Measurements from ENCODE around the gene CCR5AS.
A peak's percentile ranks its signal among the peaks of the same experiment; 100 is the strongest.
"Not testable (repeated sequence)": the region's sequence is repeated elsewhere in the genome, so short reads cannot be mapped to it uniquely, and the experiment has no call there.

The CCR5AS gene

GRCh38 chr3:46406788-46407611 lies at the start of gene CCR5AS, which contains the start of gene CCRL2:
TSS of gene CCR5AS (minus strand) at chr3:46407066.
TSS of gene CCRL2 (plus strand) at chr3:46407259. CDS start at chr3:46408080, 821 bp downstream.
- DNase-seq: no peak

- no peak for DNase-seq
Observed at GRCh38 chr3:46456118-46456517, 49.3 kb upstream of the CCR5AS start.

GRCh38 chr3:46455231-46456115 lies 48.6 kb upstream of the CCR5AS start:
- no peak for DNase-seq

DNA sequence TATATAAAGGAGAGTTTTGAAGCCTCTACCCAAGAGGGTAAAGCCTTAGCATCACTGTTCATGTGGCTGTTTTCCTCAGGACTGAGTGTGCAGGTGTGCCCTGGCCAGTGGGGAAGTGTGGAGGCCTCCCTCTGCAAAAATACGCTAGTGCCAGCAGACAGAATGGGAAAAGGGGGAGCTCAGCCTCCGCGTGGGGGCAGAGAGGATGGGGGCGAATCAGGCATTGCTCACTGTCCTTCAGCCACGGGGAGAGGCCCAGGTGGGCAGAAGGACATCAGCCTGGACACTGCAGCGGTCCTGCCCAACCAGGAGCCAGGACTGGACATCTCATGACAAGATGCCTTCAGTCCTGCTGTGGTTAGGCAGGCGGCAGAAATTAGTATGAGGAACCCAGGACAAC lies 47.7 kb upstream of the CCR5AS start:
- no peak for DNase-seq

GRCh38 chr3:46454209-46454595 lies 47.3 kb upstream of the CCR5AS start:
- DNase-seq: no peak

DNA sequence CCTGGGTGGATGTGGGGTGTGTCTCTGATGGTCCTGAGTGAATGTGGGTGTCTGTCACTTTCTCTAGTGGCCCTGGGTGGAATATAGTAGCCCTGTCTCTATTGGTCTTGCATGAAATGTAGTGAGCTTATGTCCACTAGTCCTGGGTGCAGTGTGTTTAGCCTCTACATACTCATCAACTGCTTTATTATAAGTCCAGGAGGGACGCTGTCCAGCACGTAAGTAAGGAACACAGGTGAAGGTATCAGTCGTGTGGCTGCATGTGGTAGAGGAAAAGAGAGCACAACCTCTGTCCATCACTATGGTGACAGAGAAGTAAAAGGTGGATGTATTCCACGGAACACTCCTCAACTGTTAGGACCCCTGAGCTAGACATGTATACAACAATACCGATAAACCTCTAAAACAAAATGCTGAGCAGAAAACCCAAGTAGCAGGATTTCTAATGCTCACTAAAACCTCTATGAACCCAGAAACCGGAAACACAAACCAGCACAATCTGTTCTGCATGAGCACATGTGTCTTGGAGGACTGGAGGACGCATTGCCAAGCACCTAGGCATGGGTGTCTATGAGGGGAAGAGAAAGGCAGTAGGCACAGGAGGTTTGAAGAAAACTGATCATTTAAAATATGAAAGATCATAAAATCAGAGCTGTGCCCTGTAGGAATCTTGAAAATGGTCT lies 46.8 kb upstream of the CCR5AS start:
- DNase-seq: no peak

GRCh38 chr3:46449755-46450552 lies 43.1 kb upstream of the CCR5AS start:
- DNase-seq: no peak

- DNase-seq: no peak
Observed at GRCh38 chr3:46448721-46449120, 41.9 kb upstream of the CCR5AS start.

DNA sequence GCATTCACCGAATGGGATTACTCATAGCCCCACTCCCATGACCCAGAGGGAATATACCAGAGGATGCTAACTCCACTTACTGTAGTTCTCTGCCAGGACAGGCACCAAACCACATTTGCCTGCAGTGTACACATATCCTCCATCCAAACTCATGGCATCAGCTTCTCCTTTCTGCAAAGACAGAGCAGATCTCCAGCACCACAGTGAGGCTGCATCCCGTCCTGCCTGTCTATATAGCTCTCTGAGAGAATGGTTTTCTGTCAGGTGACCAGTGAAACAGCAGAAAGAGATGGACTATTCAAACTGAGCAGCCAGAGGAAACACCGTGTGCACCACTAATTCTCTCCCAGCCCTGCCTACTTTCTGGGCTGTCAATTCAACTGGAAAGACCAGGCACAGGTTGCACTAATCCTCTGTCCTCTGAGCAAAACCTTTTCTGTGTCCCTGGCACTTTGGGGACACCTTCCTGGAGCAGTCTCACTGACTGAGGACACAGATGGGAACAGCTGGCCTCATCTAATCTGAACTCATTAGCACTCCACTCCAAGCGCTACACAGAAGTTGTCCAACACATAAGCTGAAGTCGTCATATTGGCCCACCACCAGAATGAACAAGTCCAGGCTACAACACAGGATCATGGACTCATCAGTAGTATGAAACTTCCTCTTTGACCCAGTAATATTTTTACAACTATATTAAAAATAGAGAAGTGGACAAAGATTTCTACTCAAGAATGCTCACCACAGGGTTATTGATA lies 40.5 kb upstream of the CCR5AS start:
- peak; percentile 91 to 96 for DNase-seq

DNA sequence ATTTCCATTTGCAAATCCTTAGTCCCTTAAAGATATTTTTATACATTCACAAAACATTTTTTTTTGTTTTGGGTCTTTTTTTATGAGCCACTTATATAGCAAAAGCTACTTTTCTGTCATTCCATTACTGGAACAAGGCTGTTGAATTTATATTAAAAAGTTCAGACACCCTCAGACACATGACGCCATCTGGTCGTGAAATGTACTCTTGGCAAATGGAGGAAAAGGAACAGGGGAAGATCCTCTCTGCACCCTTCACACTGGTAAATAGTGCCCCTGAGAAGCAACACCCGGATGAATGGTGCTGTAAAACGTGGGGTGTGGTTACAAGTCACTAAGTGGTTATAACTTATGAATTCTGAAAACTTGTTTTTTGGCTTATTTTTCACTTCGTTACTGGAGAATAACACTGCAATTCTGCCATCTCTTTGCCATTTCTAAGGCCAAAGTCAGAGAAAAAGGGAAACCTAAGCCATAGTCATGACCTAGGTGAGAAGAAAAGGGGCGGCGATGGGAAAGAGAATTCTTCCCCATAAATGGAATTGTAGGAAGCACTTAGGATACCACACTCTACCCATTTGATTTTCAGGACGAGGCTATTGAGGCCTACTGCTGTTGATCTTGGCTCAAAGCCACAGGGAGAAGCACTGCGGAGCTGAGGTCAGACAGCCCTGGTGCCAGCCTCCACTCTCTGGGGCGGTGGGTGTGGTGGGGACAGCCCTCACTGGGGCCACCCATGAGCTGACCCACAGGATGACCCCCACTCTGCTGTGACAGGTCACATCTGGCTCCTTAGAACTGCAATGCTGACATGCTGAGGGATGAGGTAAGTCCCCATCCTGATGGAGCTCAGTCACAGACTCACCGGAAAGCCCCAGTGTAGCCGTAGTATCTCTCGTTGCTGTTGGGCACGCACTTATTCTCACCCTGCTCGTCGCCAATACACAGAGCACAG lies 36.0 kb upstream of the CCR5AS start:
- DNase-seq: no peak

- peak; percentile 42 to 66 for DNase-seq
Observed at GRCh38 chr3:46440531-46441294, 33.8 kb upstream of the CCR5AS start.

DNA sequence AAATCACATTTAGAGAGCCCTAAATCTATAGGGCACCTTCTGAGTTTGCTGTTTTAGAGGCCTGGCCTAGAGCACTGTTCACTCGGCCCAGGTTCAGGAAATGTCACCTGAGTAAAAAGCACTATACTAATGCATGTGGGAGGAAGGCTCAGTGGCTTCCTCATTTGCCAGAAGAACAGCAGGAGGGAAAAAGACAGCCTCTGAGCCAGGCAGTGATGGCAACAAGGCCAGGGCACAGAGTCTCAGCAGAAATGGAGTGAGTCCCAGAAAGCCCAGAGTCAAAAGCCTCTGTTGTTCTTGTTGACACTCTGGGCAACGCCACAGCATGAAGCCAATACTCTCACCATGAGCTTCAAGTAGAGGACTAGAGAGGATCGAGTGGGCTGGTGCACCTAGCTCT lies 32.0 kb upstream of the CCR5AS start:
- no peak for DNase-seq

GRCh38 chr3:46435081-46435726 lies 28.3 kb upstream of the CCR5AS start:
- no peak for DNase-seq

DNA sequence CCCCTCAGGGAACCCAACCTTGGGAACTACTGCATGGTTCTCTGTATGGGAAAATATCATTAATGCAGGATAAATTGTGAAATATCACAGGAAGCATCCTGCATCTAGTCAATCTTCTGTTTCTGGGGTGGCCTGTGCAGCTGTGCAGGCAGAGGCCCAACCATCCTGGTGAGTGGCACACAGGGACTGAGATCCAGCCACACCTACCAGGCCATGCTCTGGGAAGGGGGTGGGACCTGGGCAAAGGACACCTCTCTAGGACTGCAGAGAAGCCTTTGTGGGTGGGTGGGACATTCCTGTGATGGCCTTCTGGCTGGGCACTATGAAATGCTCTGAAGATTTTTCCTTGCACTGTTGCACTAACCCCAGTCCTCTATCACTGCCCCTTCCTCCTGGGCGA lies 27.0 kb upstream of the CCR5AS start:
- no peak for DNase-seq

DNA sequence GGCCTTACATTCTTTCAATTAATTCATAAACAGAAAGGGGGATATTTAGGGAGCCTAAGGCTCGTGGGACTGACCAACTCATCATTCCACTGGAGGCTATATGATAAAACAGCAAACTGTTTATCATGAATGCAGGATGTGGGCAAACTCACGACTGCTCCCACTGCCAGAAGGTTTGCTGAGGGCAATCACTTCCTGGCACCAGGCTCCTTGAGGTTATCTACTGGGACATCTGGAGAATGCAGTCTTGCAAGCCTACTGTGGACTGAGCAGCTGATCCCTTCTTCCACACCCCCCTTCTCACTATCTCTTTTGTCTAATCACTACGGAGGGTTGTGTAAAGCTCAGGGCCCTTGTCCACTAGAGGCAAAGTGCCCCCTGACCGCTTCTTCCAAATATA lies 26.3 kb upstream of the CCR5AS start:
- DNase-seq: not testable (repeated sequence)

GRCh38 chr3:46431905-46432304 lies 25.0 kb upstream of the CCR5AS start:
- not testable (repeated sequence) for DNase-seq

- DNase-seq: not testable (repeated sequence)
Observed at GRCh38 chr3:46430879-46431278, 24.0 kb upstream of the CCR5AS start.

GRCh38 chr3:46429671-46430070 lies 22.8 kb upstream of the CCR5AS start:
- DNase-seq: no peak

GRCh38 chr3:46429250-46429649 lies 22.4 kb upstream of the CCR5AS start:
- no peak for DNase-seq
